ENCODE data around the gene COLEC12.
"Not testable (repeated sequence)": the region's sequence is repeated elsewhere in the genome, so short reads cannot be mapped to it uniquely, and the experiment has no call there.

The COLEC12 gene

GRCh38 chr18:415617-416612 is 84.6 kb downstream of the COLEC12 start:
- no peak for DNase-seq (ENCODE audit: extremely low read depth in 1 of 2, low read depth in 1 of 2)

- DNase-seq (ENCODE audit: extremely low read depth in 1 of 2, low read depth in 1 of 2): no peak
These were observed 85.5 kb downstream of the COLEC12 start for GRCh38 chr18:415047-415446.

- no peak for DNase-seq (ENCODE audit: extremely low read depth in 1 of 2, low read depth in 1 of 2)
These were observed 87.3 kb downstream of the COLEC12 start for GRCh38 chr18:413233-413632.

- DNase-seq (ENCODE audit: extremely low read depth in 1 of 2, low read depth in 1 of 2): no peak
These were observed 90.5 kb downstream of the COLEC12 start for GRCh38 chr18:410047-410455.

- no peak for DNase-seq (ENCODE audit: extremely low read depth in 1 of 2, low read depth in 1 of 2)
These were observed 92.1 kb downstream of the COLEC12 start for GRCh38 chr18:408367-408766.

GRCh38 chr18:407626-408224 is 92.8 kb downstream of the COLEC12 start:
- no peak for DNase-seq (ENCODE audit: extremely low read depth in 1 of 2, low read depth in 1 of 2)

GRCh38 chr18:407191-407590 is 93.3 kb downstream of the COLEC12 start:
- DNase-seq (ENCODE audit: extremely low read depth in 1 of 2, low read depth in 1 of 2): no peak

GRCh38 chr18:406677-407076 is 93.8 kb downstream of the COLEC12 start:
- DNase-seq (ENCODE audit: extremely low read depth in 1 of 2, low read depth in 1 of 2): no peak

GRCh38 chr18:405006-405405 is 95.5 kb downstream of the COLEC12 start:
- DNase-seq (ENCODE audit: extremely low read depth in 1 of 2, low read depth in 1 of 2): not testable (repeated sequence)

GRCh38 chr18:404061-404636 is 96.4 kb downstream of the COLEC12 start:
- DNase-seq (ENCODE audit: extremely low read depth in 1 of 2, low read depth in 1 of 2): no peak

GRCh38 chr18:402129-402528 is 98.4 kb downstream of the COLEC12 start:
- no peak for DNase-seq (ENCODE audit: extremely low read depth in 1 of 2, low read depth in 1 of 2)

- DNase-seq (ENCODE audit: extremely low read depth in 1 of 2, low read depth in 1 of 2): no peak
These were observed 100.0 kb downstream of the COLEC12 start for GRCh38 chr18:400456-400855.

GRCh38 chr18:399631-400135 is 100.8 kb downstream of the COLEC12 start:
- DNase-seq (ENCODE audit: extremely low read depth in 1 of 2, low read depth in 1 of 2): no peak

GRCh38 chr18:398935-399630 is 101.4 kb downstream of the COLEC12 start:
- no peak for DNase-seq (ENCODE audit: extremely low read depth in 1 of 2, low read depth in 1 of 2)

GRCh38 chr18:396556-396955 is 103.9 kb downstream of the COLEC12 start:
- DNase-seq (ENCODE audit: extremely low read depth in 1 of 2, low read depth in 1 of 2): no peak

- no peak for DNase-seq (ENCODE audit: extremely low read depth in 1 of 2, low read depth in 1 of 2)
These were observed 104.3 kb downstream of the COLEC12 start for GRCh38 chr18:396251-396555.

- no peak for DNase-seq (ENCODE audit: extremely low read depth in 1 of 2, low read depth in 1 of 2)
These were observed 104.8 kb downstream of the COLEC12 start for GRCh38 chr18:395456-396250.

GRCh38 chr18:394987-395362 is 105.5 kb downstream of the COLEC12 start:
- no peak for DNase-seq (ENCODE audit: extremely low read depth in 1 of 2, low read depth in 1 of 2)

- no peak for DNase-seq (ENCODE audit: extremely low read depth in 1 of 2, low read depth in 1 of 2)
These were observed 106.1 kb downstream of the COLEC12 start for GRCh38 chr18:394262-394986.

GRCh38 chr18:393574-393957 is 106.9 kb downstream of the COLEC12 start:
- no peak for DNase-seq (ENCODE audit: extremely low read depth in 1 of 2, low read depth in 1 of 2)
